Stromal cell of bone marrow (primary cell): ENCODE results near the gene PRKCZ.
"Not testable (repeated sequence)": the region's sequence is repeated elsewhere in the genome, so short reads cannot be mapped to it uniquely, and the experiment has no call there.

ENCODE experiments used
- DNase-seq: peaks from one replicate; pipeline ENCODE4 v3.0.0-alpha.2; 2012; ENCODE audit warnings: low read depth

Gene PRKCZ

DNA sequence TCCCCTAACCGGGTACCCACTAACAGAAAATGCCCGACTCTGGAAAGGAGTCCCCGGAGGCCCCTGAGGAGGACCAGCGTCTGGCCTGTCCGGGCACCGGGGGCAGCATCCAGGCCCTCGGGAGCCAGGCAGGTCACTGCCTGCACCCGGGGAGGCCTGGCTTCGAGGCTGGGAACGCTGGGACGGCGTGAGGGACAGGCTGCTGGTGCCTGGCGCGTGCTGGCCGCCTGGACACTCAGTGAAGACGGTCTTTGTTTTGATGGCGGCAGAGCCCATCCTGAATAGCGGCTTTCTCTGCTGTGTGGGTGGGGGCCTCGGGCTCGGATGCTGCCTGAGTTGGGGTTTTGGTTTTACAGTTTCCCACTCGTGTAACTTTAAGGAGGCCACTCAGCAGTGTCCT is 37.6 kb downstream of the PRKCZ start:
- DNase-seq = no peak

DNA sequence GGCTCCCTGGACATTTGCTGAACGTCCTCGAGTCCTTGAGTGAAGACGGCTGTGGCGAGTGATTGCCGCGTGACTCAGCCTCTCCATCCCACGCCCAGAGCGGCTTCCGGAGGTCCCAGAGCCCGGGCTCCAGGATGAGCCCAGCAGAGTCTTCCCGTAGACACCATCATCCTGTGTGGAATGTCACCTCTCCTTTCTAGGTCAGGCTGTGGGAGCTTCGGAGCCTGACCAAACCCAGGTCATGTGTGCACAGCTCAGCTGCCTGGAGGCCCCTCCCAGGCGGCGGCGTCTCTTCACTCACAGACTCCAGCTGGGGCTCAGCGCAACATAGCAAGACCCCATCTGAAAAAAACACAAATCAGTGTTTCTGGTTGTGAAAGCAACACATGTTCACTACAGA is 38.2 kb downstream of the PRKCZ start:
- DNase-seq = no peak

DNA sequence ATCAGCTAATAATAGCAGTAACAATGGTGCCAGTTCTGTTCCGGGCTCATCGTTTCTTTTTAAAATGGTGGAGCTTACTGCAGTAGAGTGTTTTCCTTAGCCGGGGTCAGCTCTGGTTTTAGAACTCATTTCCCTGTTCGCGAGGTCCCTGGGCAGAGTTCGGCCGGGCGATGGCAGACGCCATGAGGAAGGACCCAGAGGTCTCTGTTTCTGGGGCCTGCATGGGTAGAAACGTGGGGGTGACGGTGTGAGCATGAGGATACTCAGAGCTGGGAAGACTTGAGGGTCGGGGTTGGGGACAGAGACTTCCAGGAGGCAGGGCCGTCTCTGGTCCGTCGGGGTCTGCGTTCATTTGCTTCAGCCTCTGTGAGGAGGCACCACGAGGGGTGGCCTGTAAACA is 38.8 kb downstream of the PRKCZ start:
- DNase-seq = no peak

GRCh38 chr1:2090216-2090890 is 40.1 kb downstream of the PRKCZ start:
- DNase-seq = no peak

GRCh38 chr1:2091611-2092604 is 41.7 kb downstream of the PRKCZ start:
- no peak for DNase-seq

DNA sequence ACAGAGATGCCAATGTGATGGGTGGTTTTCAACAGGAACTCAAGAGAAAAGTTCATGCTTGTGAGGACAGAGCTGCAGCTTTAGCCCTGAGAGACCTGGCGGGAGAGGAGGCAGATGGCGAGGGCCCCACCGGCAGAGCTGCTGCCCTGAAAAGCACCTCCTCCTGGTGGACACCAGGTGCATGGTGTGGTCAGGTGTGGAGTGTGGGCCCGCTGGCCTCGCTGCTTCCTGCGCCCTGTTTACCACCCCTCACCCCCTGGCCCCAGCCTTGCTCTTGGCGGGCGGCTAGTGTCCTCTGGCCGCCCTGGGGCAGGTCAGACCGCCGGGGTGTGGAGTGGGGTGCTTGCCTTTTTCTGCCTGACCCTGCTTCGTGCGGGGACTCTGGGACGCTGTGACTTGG is 42.8 kb downstream of the PRKCZ start:
- DNase-seq = no peak

- DNase-seq = no peak
These were observed 43.4 kb downstream of the PRKCZ start for GRCh38 chr1:2093636-2094035.

DNA sequence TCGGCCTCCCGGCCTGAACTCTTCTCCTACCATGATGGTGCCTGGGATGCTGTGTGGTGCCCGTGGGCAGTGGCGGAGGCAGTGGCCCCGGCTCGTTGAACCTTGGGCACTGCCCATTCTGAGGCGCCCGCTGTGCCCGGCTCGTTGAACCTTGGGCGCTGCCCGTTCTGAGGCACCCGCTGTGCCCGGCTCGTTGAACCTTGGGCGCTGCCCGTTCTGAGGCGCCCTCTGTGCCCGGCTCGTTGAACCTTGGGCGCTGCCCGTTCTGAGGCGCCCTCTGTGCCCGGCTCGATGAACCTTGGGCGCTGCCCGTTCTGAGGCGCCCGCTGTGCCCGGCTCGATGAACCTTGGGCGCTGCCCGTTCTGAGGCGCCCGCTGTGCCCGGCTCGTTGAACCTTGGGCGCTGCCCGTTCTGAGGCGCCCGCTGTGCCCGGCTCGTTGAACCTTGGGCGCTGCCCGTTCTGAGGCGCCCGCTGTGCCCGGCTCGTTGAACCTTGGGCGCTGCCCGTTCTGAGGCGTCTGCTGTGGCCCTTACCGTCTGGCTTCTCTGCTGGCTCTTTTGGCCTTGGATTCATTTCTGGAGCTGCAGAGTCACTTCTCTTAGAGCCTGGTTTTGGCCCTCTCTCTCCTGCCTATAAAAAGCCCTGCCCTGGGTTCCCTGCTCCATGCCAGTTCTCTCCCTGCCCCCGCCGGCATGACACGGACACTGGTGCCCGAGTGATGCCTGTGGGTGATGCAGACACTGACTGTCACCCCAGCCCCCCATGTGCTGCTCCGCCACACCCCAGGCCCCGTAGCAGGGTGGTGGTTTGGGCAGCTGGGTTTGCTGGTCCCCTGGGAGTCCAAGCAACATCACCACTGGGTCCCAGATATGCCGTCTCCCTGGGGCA is 44.3 kb downstream of the PRKCZ start:
- not testable (repeated sequence) for DNase-seq

- DNase-seq = no peak
These were observed 45.2 kb downstream of the PRKCZ start for GRCh38 chr1:2095394-2095793.

- DNase-seq = no peak
These were observed 45.9 kb downstream of the PRKCZ start for GRCh38 chr1:2095981-2096736.

- DNase-seq = no peak
These were observed 47.4 kb downstream of the PRKCZ start for GRCh38 chr1:2097386-2098300.

- DNase-seq = no peak
These were observed 48.1 kb downstream of the PRKCZ start for GRCh38 chr1:2098301-2098698.

DNA sequence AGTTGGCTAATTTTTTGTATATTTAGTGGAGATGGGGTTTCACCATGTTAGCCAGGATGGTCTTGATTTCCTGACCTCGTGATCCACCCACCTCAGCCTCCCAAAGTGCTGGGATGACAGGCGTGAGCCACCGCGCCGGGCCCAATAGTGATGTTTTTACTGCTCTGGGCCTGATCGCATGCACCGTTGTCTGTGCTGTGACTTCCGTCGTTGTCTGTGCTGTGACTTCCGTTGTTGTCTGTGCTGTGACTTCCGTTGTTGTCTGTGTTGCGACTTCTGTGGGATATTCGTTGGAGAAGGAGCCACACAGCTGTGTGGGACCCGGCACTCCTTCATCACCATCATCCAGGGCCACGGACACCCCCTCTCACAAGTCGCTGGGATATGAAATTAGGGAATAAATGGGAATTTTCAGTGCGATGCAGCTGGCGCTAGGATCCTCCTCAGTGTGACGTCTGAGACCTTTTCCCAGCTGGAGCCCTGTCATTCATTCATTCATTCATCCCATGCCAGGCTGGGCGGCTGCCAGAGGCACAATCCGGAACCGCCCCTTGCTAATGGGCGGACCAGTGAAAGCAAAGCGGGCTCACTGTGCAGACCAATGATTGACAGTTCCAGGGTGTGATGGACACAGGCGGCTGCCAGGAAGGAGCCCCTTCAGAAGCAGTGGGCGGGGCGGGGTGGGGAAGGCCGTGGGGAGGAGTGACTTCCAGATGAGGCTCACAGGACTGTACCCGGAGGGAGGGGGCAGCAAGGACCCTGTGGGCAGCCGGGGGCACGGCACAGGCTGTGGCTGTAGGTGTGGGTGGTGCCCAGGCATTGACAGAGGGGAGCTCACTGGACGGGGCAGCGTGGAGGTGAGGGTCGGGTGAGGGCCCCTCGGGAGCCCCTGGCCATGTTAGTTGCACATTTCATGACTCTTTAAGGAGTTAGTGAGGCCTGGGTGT is 48.9 kb downstream of the PRKCZ start:
- DNase-seq = no peak

DNA sequence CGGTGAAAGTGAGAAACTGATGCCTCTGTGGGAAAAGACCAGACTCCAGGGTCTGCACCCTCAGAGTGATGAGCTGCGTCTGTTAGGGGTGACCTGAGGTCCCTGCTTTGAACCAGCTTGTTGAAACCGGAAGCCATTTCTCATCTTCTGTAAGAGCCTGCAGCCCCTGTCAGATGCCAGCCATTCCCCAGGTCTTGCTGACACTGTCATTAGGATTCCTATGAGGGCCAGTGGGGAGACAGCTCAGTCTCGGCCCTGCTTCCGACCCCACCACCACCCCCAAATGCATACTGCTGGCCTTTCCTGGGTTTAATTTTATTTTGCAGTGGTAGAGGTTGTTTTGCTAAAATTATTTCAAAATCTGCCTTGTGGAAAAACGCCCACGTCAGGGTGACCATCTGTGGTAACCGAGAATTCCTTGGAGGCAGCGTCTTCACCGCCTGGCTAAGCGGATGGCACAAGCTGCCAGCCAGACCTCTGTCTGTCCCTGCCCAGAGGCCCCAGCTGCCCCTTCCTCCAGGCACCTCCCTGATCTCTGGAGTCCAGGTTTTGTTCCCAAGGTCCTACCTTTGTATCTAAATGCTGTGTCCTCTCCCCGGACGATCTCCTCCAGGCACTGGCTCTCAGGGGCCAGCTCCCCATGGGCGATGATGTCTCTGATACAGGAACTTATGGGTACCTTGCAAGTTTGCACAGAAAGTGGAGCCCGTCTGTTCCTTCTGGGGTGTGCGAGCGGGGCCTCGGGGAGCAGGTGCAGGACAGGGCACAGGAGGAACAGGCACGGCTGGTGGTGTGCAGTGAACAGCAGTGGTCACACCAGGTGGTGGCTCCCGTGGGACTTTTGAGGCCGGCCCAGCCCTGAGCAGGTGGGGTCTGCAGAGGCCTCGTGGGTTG is 49.9 kb downstream of the PRKCZ start:
- DNase-seq = no peak

DNA sequence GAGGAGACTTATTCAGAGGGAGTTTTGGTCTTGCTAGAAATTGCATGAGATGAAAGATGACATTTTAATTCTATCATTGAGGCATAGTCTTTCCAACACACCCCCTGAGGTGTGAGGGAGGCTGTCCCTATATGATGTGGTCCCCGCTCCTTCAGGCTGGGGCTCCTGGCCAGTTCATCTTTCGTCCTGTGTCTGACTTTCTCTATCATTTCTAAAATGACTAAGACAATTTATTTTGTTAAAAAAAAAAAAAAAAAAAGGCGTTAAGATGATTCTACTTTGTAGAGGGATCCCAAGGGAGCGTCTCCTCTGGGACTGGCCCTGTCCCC is 50.5 kb downstream of the PRKCZ start:
- no peak for DNase-seq

- no peak for DNase-seq
These were observed 51.3 kb downstream of the PRKCZ start for GRCh38 chr1:2101531-2101930.

GRCh38 chr1:2101946-2102345 is 51.7 kb downstream of the PRKCZ start:
- no peak for DNase-seq

DNA sequence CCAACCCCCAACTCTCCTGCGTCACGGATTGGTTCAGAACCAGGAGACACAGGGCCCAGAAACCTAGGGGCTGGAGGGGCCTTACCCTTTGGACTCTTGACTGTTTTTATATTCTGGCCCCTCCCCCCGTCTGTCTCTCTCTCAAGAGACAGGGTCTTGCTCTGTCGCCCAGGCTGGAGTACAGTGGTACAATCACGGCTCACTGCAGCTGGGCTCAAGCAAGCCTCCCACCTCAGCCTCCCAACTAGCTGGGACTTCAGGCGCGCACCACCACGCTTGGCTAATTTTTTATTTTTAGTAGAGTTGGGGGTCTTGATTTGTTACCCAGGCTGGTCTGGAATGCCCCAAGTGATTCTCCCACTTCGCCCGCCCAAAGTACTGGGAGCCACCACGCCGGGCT is 52.5 kb downstream of the PRKCZ start:
- DNase-seq = no peak
